ENCODE results near the gene SCGB1D2.

DNA sequence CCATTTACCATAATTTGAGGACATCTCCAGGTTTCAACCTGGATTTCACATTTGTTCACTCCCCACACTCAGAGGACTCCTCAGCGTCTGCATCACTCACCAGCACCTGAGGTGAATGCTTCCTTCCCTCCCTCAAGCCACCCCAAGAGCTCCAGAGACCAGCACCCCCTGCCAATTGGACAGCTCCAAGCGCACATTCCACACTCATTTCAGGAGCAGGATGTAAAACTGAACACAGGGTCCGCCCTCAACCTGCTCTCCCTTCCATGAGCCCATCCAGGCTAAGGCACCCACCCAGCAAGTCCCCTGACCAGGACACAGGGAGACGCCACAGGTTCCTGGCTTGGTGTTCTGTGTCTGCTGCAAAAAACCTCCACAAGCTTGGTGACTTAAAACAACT is 48.1 kb upstream of the SCGB1D2 start:
- no peak for TF ChIP-seq EP300 (IDR thresholded peaks at IDR 0.05; ENCODE audit: borderline replicate concordance)
- no peak for TF ChIP-seq TAF1 (IDR thresholded peaks at IDR 0.05; ENCODE audit: low read depth)
